ENCODE measurements around the gene MT1M.
A peak's percentile ranks its signal among the peaks of the same experiment; 100 is the strongest.

MT1M gene

GRCh38 chr16:56591377-56592060, 40.9 kb upstream of the MT1M start:
- no peak for DNase-seq (ENCODE audit: low spot score)
- TF ChIP-seq, protein P1, sequence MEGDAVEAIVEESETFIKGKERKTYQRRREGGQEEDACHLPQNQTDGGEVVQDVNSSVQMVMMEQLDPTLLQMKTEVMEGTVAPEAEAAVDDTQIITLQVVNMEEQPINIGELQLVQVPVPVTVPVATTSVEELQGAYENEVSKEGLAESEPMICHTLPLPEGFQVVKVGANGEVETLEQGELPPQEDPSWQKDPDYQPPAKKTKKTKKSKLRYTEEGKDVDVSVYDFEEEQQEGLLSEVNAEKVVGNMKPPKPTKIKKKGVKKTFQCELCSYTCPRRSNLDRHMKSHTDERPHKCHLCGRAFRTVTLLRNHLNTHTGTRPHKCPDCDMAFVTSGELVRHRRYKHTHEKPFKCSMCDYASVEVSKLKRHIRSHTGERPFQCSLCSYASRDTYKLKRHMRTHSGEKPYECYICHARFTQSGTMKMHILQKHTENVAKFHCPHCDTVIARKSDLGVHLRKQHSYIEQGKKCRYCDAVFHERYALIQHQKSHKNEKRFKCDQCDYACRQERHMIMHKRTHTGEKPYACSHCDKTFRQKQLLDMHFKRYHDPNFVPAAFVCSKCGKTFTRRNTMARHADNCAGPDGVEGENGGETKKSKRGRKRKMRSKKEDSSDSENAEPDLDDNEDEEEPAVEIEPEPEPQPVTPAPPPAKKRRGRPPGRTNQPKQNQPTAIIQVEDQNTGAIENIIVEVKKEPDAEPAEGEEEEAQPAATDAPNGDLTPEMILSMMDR (IDR thresholded peaks at IDR 0.05; ENCODE audit: borderline replicate concordance, control extremely low read depth, extremely low read depth, insufficient read depth, missing control alignments) = no peak
- in situ Hi-C loops (cut with MboI; ENCODE audit: low sequenced_read_pairs, unreplicated experiment) = no loop called here

DNA sequence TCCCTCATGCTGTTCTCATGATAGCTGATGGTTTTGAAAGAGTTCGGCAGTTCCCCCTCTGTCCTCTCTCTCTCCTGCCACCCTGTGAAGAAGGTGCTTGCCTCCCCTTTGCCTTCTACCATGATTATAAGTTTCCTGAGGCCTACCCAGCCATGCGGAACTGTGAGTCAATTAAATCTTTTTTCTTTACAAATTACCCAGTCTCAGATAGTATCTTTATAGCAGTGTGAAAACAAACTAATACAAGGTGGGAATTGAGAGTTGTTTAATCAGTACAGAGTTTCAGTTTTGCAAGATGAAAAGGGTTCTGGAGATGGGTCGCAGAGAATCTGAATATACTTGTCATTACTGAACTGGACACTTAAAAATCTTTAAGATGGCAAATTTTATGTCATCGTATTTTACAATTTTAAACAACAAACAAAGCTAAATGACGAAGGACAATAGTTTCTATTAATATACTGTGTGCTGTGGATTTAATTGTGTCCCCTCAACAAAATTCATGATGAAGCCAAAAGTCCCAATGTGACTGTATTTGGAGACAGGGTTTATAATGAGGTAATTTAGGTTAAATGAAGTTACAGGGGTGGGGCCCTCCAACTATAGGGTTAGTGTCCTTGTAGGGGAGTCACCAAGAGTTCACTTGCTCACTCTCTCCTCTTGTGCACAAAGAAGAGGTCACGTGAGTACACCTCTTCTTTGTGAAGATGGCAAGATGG, 38.7 kb upstream of the MT1M start:
- no peak for DNase-seq (ENCODE audit: low spot score)
- TF ChIP-seq, protein P1 (IDR thresholded peaks at IDR 0.05; ENCODE audit: borderline replicate concordance, control extremely low read depth, extremely low read depth, insufficient read depth, missing control alignments) = no peak
- in situ Hi-C loops (cut with MboI; ENCODE audit: low sequenced_read_pairs, unreplicated experiment) = no loop called here

GRCh38 chr16:56594292-56594619, 38.2 kb upstream of the MT1M start:
- in situ Hi-C loops (cut with MboI; ENCODE audit: low sequenced_read_pairs, unreplicated experiment) = no loop called here
- TF ChIP-seq, protein P1 (IDR thresholded peaks at IDR 0.05; ENCODE audit: borderline replicate concordance, control extremely low read depth, extremely low read depth, insufficient read depth, missing control alignments) = no peak
- no peak for DNase-seq (ENCODE audit: low spot score)

GRCh38 chr16:56600398-56600999, 32.0 kb upstream of the MT1M start:
- TF ChIP-seq, protein P1 (IDR thresholded peaks at IDR 0.05; ENCODE audit: borderline replicate concordance, control extremely low read depth, extremely low read depth, insufficient read depth, missing control alignments) = peak; percentile 45
- peak; percentile 61 for DNase-seq (ENCODE audit: low spot score)
- in situ Hi-C loops (cut with MboI; ENCODE audit: low sequenced_read_pairs, unreplicated experiment) = no loop called here

- TF ChIP-seq, protein P1 (IDR thresholded peaks at IDR 0.05; ENCODE audit: borderline replicate concordance, control extremely low read depth, extremely low read depth, insufficient read depth, missing control alignments) = no peak
- in situ Hi-C loops (cut with MboI; ENCODE audit: low sequenced_read_pairs, unreplicated experiment) = no loop called here
- DNase-seq (ENCODE audit: low spot score) = no peak
Observed at GRCh38 chr16:56601325-56601724, 31.1 kb upstream of the MT1M start.

GRCh38 chr16:56603589-56603988, 28.9 kb upstream of the MT1M start:
- no peak for DNase-seq (ENCODE audit: low spot score)
- TF ChIP-seq, protein P1 (IDR thresholded peaks at IDR 0.05; ENCODE audit: borderline replicate concordance, control extremely low read depth, extremely low read depth, insufficient read depth, missing control alignments) = no peak
- in situ Hi-C loops (cut with MboI; ENCODE audit: low sequenced_read_pairs, unreplicated experiment) = no loop called here
